IPS-NIHi11 (cell line): ENCODE measurements around the gene CDHR2.

ENCODE experiments used
- DNase-seq: peaks from one replicate; pipeline ENCODE4 v3.0.0; 2012; ENCODE audit warnings: mixed read lengths, low spot score

Gene CDHR2

DNA sequence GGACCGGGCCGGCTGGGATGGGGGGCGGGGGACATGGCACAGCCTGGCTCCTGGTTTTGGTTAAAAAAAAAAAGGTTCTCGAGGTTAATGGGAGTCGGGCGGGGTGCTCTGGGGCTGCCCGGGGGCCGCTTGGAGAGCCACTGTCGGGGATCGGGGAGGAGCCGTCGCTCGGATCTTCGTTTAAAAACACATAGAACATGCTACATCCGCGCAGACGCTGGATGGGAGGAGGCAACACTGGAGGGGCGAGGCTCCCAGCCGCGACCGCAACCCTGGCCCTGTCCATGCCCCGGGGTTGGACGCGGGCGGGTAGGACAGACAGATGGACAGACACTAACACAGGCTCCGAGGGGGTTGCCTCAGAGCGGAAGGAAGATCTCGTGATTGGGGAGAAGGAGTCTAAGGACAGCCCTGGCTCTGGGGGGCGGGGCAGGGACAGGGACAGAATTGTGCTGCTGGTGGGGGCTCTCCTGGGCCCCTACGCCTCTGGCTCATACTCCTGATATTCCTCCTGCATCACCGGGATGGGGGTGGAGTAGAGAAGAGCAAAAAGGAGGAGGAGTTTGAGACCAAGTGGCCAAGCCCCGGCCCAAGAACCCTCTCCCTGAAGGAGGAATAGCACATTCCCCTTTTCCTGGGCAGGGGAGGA is 71.3 kb downstream of the CDHR2 start:
- peak; percentile 37 for DNase-seq

DNA sequence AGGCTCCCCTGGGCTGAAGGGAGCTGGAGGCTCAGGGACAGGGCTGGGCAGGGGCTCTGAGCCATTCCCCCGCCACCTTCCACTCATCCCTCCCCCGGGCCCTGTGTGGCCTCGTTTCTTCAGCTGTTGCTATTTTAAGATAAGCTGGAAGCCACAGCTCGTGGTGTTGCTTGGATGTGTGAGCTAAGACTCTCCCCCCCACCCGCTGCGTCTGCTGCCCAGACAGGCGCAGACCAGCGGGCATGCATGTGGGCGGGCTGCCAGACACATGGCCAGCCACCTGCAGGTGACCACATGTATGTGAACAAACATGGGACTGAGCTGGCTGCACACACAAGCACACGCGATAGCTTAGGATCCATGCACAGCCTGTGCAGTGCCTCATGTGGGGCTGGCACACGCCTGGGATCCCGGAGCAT is 72.5 kb downstream of the CDHR2 start:
- no peak for DNase-seq

DNA sequence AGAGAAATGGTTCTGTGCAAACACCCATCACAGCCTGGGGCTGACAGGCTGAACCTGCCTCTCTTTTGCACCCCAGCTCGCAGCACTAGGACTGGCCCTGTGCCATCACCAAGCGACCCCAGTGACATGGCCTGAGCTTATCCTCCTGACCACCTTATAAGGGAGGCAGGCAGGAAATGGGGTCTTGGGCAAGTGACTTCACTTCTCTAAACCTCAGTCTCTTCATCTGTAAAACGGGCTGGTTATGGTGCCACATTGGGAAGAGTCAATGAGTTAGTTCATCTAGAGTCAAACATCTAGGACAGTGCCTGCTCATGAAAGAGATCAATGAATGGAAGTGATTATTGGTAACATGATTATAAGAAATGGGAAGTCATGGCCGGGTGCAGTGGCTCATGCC is 75.0 kb downstream of the CDHR2 start:
- DNase-seq, result no peak

DNA sequence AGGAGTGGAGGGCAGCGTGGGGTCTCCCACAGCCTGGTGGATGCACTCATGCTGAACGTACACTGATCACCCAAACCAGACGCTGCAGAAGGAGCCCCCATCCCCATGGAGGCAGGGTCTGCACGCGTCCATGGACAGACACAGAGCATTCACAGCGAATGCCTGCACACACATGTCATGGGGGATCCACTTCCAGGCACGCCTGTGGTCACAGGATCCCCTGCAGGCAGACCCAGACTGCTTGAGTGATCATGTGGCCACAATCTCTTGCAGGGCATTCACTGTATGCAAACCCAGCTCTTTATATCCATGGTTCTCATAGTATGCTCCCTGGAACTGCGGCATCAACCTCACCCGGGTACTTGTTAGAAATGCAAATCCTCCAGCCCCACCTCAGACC is 75.8 kb downstream of the CDHR2 start:
- no peak for DNase-seq

DNA sequence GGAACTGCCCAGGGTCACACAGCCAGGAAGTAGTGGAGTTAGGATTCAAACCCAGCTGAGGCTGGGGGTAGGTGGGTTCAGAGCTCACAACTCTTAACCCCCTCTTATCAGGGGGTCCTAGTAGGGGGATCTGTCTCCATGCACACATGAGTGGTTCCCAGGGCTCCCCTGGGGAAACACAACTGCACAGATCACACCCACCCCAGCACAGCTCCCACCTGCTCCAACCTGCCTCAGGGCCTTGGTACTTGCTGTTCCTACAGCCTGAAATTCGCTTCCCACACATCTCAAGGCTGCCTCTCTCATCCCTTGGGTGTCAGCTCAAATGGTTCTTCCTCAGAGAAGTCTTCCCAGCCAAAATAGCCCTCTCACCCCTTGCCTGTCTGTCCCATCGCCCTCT is 76.4 kb downstream of the CDHR2 start:
- no peak for DNase-seq

DNA sequence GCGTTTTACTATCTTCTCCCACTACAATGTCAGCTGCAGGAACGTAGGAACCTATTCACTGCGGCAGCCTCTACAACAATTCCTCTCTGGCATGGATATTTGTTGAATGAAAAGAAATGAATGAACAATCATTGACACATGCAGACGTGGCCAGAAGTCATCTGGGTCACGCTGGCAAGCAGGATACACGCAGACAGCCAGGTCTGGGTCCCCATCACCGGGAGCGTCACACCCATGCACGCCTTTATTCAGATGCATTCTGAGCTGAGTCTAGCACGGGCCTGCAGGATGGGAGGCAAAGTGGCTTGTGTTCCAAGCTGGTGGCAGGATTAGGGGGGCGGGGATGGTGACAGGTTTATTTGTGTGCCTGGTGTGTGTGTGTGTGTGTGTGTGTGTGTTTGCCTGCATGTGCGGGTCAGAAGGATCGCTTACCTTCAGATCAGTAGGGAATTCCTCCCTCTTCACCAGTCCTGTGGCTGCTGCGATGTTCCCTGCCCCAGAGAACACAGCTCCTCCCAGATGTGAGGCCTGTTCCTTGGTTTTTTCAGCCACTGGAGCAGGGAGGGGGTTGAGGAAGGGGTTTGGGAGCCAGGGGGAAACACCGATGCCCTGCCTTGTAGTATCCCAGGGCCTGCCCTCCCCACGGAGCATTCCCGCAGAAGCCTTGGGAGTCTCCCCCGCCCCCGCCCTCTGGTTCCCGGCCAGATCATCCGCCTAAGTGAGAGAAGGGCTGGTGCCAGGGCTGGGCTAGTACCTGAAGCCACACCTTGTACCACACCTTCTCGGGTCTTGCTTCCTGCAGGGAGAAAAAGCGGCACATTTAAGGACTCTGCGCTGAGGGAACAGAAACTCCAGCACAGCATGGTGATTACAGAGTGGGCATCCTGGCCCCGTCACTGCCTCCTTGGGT is 77.1 kb downstream of the CDHR2 start:
- DNase-seq, result peak; percentile 39

DNA sequence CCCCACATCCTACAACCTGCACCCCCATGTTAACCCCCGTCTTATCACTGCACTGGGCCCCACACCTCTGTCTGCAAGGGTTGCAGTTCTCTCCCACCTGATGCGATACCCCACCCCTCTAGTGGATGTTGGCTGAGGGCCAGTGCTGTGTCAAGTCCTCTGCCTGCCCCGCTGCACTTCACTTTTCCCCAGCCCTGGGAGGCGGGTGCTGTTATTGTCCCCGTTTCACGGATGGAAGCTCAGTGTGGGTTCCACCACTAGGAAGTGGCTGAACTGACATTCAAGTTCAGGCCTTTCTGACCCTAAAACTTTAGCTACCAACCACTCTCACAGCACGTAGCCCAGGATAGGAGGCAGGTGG is 77.7 kb downstream of the CDHR2 start:
- DNase-seq, result no peak

DNA sequence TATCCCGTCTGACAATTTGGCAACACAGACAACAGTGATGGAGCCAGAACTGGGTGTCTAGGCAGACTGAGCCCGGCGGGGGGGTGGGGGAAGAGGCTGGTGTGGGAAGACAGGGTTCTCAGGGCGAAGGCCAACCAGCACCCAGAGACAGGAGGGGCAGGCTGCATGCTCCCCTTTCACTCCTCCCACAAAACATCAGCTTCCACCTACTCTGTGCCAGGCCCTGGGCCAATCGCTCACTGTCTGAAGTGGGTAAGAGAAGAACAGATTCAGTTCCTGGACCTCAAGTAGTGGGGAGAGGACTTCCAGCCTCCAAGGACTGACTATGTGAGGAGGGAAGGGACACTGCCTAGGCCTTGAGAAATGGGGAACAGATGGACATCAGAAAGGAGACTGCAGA is 78.4 kb downstream of the CDHR2 start:
- no peak for DNase-seq

DNA sequence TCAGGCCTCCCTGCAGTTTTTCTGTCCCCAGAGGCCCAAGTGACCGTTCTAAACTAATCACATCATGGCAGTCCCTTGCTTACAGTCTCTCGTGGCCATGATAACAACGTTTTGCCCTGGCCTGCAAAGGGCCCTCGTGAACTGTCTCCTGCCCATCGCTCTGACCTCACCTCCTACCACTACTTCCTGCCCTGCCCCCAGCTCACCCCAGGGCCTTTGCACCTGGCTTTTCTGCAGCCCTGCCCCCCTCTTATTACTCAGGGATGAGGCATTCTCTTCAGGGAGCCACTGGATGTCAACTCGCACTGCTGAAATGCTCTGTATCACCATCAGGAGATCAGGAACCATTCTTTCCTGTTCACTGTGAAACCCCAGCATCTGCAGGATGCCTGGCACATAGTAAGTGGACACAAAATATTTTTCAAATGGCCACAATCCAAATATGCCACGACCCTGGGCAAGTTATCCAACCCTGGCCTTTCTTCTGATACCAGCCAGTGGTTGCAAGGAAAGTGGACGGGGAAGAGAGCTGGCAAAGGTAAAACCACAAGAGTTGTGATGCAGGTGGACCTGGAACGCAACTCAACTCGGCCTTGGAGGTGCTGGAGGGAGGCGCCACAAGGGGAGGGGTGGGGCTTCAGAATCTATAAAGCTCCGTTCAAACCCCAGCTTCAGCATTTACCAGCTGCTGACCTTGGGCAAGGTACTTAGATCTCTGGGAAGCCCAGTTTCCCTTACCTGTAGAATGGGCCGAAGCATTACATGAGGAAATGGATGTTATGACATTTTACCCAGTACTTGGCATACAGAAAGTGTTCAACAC is 79.5 kb downstream of the CDHR2 start:
- no peak for DNase-seq

DNA sequence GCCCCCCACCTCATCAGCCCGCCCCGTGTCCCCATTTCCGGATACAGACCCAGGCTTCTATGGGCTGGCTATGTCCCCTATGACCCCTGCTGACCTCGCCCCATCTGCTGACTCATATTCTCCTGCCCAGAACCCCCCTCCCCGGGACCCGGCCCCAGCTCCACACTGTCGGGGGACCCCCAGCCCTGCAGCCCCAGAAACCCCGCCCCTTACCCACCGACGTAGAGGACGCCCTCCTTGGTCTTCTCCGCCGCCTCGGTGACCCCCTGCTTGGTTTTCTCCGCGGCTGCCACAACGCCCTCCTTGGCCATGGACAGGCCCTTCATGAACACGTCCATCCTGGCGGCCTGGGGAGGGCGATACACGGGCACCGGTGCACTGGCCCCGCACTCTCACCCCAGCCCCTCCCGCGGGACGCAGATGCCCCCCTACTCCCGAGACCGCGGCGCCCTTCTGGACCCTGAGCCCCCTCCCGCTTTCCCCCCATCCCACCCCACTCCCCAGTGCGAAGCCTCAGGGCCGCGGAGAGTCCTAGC is 80.2 kb downstream of the CDHR2 start:
- DNase-seq, result no peak

DNA sequence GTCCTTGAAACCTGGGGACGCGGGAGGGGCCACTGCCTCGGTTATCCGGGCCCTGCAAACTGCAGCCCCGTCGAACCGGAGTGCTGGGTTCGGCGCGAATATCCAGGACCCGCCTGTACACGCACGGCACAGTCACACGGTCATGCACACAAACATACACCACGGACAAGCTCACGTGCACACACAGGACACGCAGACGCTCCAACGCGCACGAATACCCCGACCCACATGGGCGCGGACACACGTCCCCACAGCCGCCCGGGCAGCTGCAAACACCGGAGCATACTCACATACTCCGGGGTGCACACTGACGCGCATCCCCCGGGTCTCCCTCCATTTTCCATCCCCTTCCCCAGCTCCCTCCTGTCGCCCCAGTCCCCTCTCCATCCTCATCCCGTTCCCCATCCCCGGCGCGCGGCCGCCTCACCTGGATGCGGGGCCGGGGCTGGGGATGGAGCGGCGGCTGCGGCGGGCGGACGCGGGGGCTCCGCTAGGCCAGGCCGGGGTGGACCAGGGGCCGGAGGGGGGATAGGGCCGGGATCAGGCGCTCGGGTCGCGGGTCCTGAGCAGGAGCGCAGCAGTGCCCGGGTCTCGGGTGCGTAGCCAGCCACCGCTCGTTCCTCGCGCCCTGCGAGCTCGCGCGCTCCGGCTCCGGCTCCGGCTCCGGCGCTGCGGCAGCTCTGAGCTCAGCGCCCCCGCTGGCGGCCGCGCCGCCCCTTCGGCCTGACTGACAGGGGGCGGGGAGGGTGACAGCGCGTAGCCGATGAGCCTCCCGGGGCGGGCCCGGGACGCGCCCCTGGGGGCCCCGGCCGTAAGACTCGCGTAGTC is 80.9 kb downstream of the CDHR2 start, which contains the start of the genes EIF4E1B and SNCB:
Gene EIF4E1B (plus strand): TSS at position 823 of the 828 bp plus-strand sequence. CDS start 12,113 bp downstream, outside the sequence.
Gene SNCB (minus strand): TSS at position 682 of the 828 bp plus-strand sequence. CDS start 880 bp downstream, outside the sequence.
- peak; percentile 87 for DNase-seq

DNA sequence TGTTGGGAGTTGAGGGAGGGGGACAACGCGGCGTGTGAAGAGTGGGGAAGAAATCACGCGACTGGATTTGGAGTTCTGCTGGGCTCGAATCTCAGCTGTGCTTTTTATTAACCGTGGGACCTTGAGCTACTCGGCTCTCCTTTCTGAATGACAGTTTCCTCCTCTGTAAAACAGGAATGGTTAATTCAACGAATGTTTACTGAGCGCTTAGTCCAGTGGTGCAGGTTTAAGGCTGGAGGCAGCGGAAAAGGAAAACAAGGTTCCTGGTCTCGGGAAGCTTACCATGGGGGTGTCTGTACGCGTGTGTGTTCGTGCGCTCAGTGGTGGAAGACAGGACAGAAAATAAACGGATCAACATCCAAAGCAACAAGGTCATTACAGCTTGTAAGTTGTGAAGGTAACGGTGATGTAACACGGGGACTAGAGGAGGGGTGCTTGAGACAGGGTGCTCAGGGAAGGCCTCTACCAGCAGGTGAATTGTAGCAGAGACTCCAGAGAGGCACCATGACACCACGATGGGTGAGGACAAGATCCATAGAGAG is 81.6 kb downstream of the CDHR2 start:
- DNase-seq, result no peak

DNA sequence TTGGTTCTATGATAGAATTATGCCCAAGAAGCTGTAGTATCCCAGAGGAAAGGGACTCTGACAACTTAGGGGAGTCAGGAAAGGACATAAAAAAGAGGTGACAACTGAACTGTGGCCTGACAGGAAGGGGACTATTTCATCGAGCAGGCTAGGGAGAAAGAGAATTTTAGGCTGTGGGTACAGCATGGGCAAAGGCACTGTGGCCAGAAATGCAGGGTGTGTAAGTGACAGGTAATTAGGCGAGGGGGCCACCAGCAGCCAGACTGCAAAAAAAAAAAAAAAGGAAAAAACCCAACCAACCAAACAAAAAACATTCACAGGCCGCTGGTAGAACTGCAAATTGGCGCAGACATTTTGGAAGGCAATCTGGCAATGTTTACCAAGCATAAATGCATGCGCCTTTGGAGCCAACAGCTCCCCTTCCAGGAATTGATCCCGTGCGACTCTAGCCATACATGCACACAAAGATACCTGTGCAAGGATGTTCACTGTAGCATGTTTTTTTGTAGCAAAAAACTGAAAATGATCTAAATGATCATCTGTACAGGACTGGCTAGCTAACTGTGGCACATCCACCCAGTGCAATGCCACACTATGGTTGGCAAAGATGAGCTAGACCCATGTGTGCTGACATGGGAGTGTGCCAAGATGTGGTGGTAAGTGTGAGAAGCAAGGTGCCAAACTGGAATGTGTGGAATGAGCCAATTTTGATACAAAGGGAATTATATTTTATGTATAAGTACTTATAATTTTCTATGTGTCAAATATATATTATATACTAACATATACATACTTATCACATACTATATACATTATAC is 82.5 kb downstream of the CDHR2 start:
- no peak for DNase-seq

DNA sequence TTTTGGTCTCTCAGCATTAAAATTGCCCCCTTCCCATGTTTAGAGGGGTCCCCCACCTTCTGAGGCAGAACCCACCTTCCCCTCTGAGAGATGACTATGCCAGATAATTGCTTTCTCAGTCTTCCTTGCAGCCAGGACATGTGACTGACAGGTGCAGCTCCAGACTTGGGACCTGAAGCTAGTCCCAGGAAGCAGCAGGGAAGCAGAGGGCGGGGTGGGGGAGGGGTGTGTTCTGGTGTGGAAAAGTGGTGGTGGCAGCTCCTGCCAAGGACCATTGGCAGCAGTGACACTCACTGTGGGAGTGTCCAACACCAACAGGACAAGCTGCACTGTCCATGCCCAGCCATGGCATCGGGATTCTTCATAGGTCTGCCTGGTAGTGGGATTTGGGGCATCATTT is 83.6 kb downstream of the CDHR2 start:
- no peak for DNase-seq

DNA sequence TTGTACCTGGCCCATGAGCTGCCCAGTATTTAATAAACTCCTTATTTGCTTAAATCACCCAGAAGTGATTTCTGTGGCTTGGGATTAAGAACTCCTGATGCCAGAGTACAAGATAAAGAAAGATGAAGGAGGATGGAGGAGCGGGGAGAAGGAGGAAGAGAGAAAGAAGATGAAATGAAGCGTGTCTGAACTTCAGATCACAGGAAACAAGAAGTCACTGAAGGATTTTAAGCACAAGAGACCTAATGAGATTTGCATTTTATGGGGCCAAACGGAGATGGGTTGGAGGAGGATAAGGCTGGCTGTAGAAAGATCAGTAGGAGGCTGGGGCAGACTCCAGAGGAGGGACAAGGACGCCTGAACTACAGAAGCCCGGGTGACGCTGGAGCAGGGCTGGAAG is 84.5 kb downstream of the CDHR2 start:
- no peak for DNase-seq

DNA sequence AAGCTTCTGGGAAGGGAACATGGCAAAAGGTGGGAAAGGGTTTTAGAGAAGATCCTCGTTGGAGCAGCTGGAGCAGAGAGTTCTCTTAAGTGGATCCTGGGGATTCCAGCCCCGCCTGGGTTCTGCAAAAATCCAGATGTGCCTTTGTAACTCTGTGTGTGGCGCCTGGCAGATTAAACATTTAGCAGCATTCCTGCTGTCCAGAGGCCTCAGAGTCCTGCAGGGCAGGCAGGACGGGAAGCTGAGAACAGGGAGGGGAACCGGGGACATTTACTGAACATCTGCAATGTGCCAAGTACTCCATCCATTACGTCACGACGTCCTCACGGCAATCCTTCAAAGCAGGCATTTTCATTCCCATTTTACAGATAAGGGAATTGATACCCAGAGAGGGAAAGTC is 87.3 kb downstream of the CDHR2 start:
- no peak for DNase-seq

DNA sequence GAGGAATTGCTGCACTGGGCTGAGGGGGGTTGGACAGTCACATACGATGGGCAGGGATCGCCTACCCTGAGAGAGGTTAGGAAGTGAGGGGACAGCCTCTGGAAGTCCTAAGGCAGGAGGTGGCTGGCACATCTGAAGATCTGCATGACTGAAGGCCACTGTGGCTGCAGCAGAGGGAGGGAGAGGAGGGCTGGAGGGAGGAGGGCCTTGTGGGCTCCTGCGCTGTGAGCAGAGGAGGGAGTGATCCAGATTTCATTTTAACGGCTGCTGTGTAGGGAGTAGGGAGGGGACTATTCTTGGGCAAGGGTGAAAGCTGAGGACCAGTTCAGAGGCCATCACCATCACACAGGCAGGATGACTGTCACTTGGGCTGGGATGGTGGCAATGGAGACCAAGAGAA is 88.4 kb downstream of the CDHR2 start:
- DNase-seq, result no peak

DNA sequence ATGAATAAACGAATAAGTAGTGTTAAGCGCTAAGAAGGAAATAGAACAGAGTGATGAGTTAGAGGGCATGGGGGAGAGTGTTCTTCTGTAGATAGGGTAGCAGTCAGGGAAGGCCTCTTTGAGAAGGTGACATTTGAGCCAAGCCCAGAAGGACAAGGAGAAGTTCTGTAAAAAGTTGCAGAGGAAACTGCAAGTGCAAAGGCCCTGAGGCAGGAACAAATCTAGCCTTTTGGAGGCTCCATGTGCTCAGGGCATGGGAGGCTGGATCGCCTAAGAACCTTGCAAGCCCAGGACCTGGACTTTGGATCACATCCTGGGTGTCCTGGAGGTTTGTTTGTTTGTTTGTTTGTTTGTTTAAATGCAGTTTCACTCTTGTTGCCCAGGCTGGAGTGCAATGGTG is 89.3 kb downstream of the CDHR2 start:
- DNase-seq, result no peak

DNA sequence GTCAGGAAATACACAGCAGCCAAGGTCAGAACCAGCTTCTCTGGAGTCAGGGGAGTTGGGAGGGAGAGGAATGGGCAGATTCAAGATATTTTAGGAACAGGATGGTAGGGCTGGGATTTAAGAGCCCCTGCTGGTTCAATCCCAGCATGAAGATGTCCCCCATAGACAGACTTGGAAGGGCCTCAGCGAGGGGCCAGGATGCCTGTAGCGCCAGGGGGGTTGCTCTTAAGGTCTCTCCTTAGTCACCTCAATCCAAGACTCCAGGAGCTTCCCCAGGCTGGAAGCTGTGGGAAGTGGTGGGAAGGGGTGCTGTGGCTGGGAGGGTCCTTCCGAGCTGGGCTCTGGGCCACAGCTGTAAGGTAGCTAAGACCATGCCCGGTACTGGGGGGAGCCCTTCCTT is 90.1 kb downstream of the CDHR2 start:
- no peak for DNase-seq

DNA sequence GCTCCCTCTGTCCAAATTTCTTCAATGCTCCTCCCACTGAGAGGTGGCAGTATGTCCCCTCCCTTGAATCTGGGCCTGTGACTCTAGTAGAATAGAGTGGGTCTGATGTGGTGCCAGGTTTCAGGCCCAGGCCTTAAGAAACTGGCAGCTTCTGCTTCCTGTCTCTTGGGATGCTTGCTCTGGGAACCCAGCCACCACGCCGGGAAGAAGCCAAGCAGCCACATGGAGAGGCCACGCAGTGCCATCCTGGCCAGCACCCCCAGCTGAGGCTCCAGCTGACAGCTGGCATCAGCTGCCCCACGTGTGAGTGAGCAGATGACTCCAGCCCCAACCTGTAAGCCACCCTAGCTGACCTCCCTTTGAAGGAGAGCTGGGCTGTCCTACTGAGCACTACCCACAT is 90.8 kb downstream of the CDHR2 start:
- DNase-seq, result no peak
